AG20443 (cell line): Measurements from ENCODE around the gene IBSP.

Source experiments
- DNase-seq: peaks from one replicate; pipeline ENCODE4 v3.0.0; 2012; ENCODE audit warnings: low spot score, mixed read lengths

Gene IBSP

DNA sequence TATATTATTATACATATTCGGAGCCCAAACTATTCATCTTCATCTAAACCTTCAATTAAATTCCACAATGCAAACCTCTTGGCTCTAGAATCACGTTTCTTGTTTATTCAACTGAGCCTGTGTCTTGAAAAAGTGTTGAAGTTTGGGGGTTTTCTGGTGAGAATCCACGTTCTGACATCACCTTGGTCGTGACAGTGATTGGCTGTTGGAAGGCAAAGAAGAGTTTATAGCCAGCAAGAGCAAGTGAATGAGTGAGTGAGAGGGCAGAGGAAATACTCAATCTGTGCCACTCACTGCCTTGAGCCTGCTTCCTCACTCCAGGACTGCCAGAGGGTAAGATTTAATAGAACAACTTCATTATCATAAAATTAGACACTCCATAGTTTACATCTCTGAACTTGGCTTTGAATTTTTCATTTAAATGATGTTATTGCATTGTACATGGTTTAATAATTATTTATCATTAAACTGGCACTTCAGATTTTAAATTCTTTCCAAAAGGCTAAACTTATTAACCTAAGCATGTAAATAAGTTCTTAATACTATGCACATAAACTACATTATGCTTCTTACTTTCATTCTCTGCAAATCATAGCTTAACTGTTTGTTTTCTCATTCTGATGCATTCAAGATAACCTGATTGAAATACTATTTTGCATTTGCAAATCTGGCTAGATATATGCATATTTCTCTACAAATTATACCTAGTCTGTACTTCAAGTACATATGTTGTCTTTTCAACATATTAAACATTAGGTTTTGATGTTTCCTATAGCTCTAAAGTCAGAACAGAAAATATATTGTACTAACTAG is at the start of gene IBSP:
IBSP (plus strand) TSS at position 254 of the 813 bp plus-strand sequence. CDS start 2,808 bp downstream, outside the sequence.
- no peak for DNase-seq

GRCh38 chr4:87749883-87750282 is 49.5 kb upstream of the IBSP start:
- no peak for DNase-seq

- no peak for DNase-seq
Observed at GRCh38 chr4:87758270-87758669, 41.1 kb upstream of the IBSP start.

DNA sequence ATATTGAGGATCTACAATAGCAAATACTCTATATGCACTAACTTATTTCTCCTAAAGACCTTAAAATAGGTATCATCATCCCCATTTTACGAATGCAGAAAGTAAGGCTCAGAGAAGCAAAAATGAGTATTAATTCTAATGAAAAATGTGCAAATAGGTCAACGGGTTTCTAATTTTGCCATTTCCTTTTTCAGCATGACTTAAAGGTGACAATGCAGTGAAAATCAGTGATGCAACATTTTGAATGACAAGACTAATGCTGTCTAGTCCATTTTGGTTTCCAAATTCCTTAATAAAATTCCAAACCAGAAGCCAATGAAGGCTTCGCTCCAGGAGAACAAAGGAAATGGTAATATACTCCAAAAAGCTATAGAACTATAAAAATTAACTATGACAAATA is 37.0 kb upstream of the IBSP start:
- no peak for DNase-seq

GRCh38 chr4:87781569-87781968 is 17.8 kb upstream of the IBSP start:
- DNase-seq: no peak

GRCh38 chr4:87783781-87784180 is 15.6 kb upstream of the IBSP start:
- peak; percentile 12 for DNase-seq

GRCh38 chr4:87785731-87786509 is 13.4 kb upstream of the IBSP start:
- DNase-seq: no peak

GRCh38 chr4:87802858-87803257 is 3.5 kb downstream of the IBSP start:
- no peak for DNase-seq

GRCh38 chr4:87803421-87803820 is 4.1 kb downstream of the IBSP start:
- DNase-seq: no peak

GRCh38 chr4:87804871-87805270 is 5.5 kb downstream of the IBSP start:
- DNase-seq: no peak

- DNase-seq: no peak
Observed at GRCh38 chr4:87805971-87806370, 6.6 kb downstream of the IBSP start.

GRCh38 chr4:87806520-87806919 is 7.2 kb downstream of the IBSP start:
- no peak for DNase-seq

DNA sequence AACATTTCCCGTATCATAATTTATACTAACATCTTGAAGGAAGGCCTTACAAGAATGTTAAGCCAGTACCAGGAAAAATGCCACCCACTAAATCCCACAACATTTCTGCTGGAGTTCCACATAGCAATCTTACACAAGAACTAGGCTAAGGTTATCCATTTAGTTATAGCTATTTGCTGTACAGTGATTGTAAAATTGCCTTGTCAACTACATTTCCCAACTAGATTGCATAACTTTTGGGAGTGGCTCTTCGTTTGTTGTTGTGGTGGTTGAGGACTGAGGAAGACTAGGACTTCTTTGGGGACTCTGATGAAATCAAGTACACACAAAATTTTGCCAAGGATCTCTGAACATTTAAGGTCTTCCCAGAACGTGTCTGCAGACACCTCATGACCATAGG is 8.0 kb downstream of the IBSP start:
- peak; percentile 15 for DNase-seq

- no peak for DNase-seq
Observed at GRCh38 chr4:87811977-87812376, 12.6 kb downstream of the IBSP start.

GRCh38 chr4:87819281-87819919 is 20.0 kb downstream of the IBSP start:
- DNase-seq: peak; percentile 58

GRCh38 chr4:87823200-87823599 is 23.8 kb downstream of the IBSP start:
- DNase-seq: no peak

- DNase-seq: no peak
Observed at GRCh38 chr4:87823724-87824123, 24.4 kb downstream of the IBSP start.

- DNase-seq: no peak
Observed at GRCh38 chr4:87824352-87824751, 25.0 kb downstream of the IBSP start.

DNA sequence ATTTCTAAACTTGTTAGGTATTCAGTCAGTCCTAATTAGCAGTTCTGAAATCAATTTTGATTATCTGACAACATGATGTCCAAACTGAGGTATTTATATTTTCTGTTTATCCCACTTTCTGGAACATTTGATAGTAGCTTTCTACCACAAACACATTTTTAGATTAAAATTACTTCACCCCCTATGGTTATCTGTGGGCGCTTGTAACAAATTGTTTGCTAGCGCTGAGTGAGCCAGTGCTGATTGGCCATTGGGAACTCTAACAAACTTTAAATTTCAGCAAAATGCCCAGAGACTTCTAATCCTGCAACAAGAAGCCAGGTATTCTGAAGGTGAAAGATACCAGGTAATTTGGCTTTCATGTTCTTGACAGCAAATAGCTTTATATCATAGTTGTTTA is 33.3 kb downstream of the IBSP start, which contains the start of gene MEPE:
MEPE (plus strand) TSS at position 301 of the 400 bp plus-strand sequence. CDS start 1,746 bp downstream, outside the sequence.
- no peak for DNase-seq

- DNase-seq: no peak
Observed at GRCh38 chr4:87834401-87834800, 35.0 kb downstream of the IBSP start.

GRCh38 chr4:87835197-87835596 is 35.8 kb downstream of the IBSP start:
- no peak for DNase-seq

DNA sequence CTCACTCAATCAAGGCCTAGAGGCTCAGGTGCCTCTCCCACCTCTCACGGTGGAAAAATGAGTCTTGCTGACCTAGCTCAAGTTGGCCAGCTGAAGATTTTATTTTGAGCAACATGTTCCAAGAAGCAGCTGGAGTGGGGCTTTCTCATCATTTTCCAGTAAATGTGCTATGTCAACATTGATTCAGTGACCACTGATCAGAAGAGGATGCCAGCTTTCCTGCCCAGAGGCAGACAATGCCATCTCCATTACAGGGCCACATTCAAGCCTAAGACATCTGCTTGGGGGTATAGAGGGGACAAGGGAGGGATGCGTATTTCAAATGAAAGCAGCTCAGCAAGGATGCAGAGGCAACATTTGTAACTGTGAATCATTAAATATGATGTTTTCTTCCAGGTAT is 36.4 kb downstream of the IBSP start:
- no peak for DNase-seq

DNA sequence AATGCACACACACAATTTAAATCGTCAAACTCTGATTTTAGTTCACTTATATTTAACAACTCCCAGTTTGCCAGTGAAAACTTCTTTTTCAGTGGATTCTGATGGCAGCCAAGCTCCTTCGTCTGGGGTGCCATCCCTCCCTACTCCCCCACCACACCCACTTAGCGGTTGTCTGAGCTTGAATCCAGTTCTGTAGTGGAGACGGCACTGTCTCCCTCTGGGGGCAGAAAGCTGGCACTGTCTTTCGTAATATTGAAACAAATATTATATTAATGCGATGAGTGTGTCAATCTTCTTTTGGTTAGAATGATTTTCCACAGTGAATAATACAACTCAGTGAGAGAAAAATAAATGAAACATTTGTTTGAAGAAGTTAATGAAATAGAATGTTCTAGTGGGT is 38.9 kb downstream of the IBSP start:
- peak; percentile 38 for DNase-seq
